BJ (cell line): Measurements from ENCODE around the gene OR52E2. TPM values are rescaled to one million over a fixed set of nuclear protein-coding genes. Genes with fewer than 3 reads are reported as not detected.

Experiments
- CTCF ChIA-PET: fragments of 350-600 bp; formaldehyde crosslinking; extraction: SDS; loops from one replicate; lab custom pipeline; 2021; ENCODE audit warnings: antibody characterized with exemption, inconsistent platforms; lab: Yijun Ruan, JAX
- POLR2A ChIA-PET: fragments of 300-600 bp; sonication (Branson Sonifier 250); formaldehyde crosslinking; extraction: SDS; loops from one replicate; lab custom pipeline; 2021; ENCODE audit warnings: antibody characterized with exemption; lab: Charles Lee
- DNase-seq: peaks from one replicate; pipeline ENCODE4 v3.0.0-alpha.2; 2011; ENCODE audit warnings: low read depth
- H3K27me3 ChIP-seq: 2 replicates; pipeline ENCODE4 v1.6.0; 2011; ENCODE audit warnings: low read length; ENCODE audit not compliant: control insufficient read depth, insufficient read depth
- H3K36me3 ChIP-seq: 2 replicates; pipeline ENCODE4 v1.5.1; 2011; ENCODE audit warnings: low read length; ENCODE audit not compliant: control insufficient read depth, insufficient read depth
- H3K4me3 ChIP-seq: 2 replicates; pipeline ENCODE4 v1.5.1; 2011; ENCODE audit warnings: low read depth, mild to moderate bottlenecking, control low read depth, low read length
- polyA plus RNA-seq: library from polyadenylated mRNA; depleted of rRNA; stranded (reverse); fragments of >200 nt; gene quantifications from 2 replicates; pipeline ENCODE4 v1.2.3, GENCODE V29; 2011
- TF ChIP-seq, protein P1 (sequence below): IDR thresholded peaks from 2 replicates; pipeline ENCODE4 v1.5.1; 2011; ENCODE audit warnings: low read depth, mild to moderate bottlenecking, control low read depth, inconsistent platforms, low read length, moderate library complexity; ENCODE audit not compliant: insufficient read depth

OR52E2 gene
- polyA plus RNA-seq, 1 experiment: not detected

DNA sequence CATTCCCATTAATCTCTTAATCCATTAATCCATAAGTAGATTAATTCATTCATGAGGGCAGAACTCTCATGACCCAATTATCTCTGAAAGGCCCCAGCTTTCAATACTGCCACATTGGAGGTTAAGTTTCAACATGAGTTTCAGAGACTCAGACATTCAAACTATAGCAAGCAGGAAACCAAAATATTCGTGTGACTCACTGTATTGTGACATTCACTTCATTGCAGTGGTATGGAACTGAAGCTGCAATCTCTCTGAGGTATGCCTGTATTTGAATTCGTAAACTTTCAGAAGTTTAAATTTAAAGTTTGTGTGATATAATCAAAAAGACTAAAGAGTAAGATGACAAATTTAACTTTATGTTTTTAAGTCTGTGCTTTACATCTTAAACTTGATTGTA is 16.0 kb downstream of the OR52E2 start:
- TF ChIP-seq, protein P1, sequence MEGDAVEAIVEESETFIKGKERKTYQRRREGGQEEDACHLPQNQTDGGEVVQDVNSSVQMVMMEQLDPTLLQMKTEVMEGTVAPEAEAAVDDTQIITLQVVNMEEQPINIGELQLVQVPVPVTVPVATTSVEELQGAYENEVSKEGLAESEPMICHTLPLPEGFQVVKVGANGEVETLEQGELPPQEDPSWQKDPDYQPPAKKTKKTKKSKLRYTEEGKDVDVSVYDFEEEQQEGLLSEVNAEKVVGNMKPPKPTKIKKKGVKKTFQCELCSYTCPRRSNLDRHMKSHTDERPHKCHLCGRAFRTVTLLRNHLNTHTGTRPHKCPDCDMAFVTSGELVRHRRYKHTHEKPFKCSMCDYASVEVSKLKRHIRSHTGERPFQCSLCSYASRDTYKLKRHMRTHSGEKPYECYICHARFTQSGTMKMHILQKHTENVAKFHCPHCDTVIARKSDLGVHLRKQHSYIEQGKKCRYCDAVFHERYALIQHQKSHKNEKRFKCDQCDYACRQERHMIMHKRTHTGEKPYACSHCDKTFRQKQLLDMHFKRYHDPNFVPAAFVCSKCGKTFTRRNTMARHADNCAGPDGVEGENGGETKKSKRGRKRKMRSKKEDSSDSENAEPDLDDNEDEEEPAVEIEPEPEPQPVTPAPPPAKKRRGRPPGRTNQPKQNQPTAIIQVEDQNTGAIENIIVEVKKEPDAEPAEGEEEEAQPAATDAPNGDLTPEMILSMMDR: no peak
- no peaks in the 10 kb centered on the region for H3K27me3 ChIP-seq
- POLR2A ChIA-PET: no interaction called here
- no peaks in the 10 kb centered on the region for H3K36me3 ChIP-seq
- H3K4me3 ChIP-seq: no peak overlapping the region
- CTCF ChIA-PET: no interaction called here
- DNase-seq: no peak

GRCh38 chr11:5042091-5042490 is 17.3 kb downstream of the OR52E2 start:
- no peak overlapping the region for H3K4me3 ChIP-seq
- CTCF ChIA-PET: no interaction called here
- TF ChIP-seq, protein P1: no peak
- DNase-seq: no peak
- POLR2A ChIA-PET: no interaction called here
- no peaks in the 10 kb centered on the region for H3K36me3 ChIP-seq
- no peaks in the 10 kb centered on the region for H3K27me3 ChIP-seq

GRCh38 chr11:5040876-5041275 is 18.6 kb downstream of the OR52E2 start:
- ChIA-PET POLR2A (no interaction called here), CTCF (no interaction called here)
- DNase-seq: no peak
- no peaks in the 10 kb centered on the region for H3K27me3 ChIP-seq
- no peaks in the 10 kb centered on the region for H3K36me3 ChIP-seq
- H3K4me3 ChIP-seq: no peak overlapping the region
- TF ChIP-seq, protein P1: no peak

DNA sequence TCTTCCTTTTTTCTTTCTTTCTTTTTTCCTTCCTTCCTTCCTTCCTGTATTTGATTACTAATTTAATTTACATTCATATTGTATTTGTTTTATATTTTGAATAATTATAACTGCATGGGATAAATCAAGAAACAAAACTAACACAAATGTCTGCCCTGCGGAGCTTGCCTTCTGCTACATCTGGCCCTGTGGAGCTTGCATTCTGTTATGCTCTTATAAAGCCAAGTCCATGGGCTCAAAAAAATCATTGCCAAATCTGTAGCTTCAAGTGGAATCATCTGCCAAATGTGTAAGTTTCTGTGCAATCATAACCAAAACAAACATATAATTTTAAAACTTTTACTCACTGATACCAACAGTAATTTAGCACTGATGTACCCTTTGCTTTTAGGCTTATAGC is 21.1 kb downstream of the OR52E2 start:
- POLR2A ChIA-PET: no interaction called here
- no peaks in the 10 kb centered on the region for H3K27me3 ChIP-seq
- H3K4me3 ChIP-seq: no peak overlapping the region
- H3K36me3 ChIP-seq: no peaks in the 10 kb centered on the region
- no peak for DNase-seq
- CTCF ChIA-PET: no interaction called here
- TF ChIP-seq, protein P1: no peak

GRCh38 chr11:5037926-5038325 is 21.5 kb downstream of the OR52E2 start:
- ChIA-PET CTCF (no interaction called here), POLR2A (no interaction called here)
- no peak for DNase-seq
- Histone ChIP-seq H3K27me3 (no peaks in the 10 kb centered on the region), H3K36me3 (no peaks in the 10 kb centered on the region), H3K4me3 (no peak overlapping the region)
- TF ChIP-seq, protein P1: no peak
